NCI-H524 (cell line): ENCODE measurements around the gene MST1R.
"Not testable (repeated sequence)": the region's sequence is repeated elsewhere in the genome, so short reads cannot be mapped to it uniquely, and the experiment has no call there.

Experiments used
- DNase-seq, 2 experiments: peaks; one replicate each; lab custom pipeline; 2025; lab: John Stamatoyannopoulos, UW

The MST1R gene

DNA sequence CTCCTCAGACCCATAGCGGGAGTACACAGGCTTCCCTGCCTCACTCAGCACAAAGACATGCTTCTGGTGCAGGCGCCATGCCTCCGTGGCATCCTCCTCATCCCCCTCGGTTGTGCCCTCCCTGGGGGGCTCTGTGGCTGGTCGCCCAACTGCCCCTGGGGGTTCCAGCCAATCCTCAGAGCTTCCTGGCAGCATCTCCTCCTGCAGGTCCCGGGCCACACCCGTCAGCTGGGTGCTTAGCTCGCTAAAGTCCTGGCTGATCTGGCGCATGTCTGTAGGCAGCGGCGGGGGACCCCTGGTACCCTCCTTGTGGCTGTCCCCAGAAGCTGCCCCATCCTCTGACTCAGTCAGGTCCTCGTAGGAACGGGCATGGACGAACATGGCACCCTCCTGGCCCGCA lies 7.9 kb upstream of the MST1R start:
- DNase-seq = no peak

DNA sequence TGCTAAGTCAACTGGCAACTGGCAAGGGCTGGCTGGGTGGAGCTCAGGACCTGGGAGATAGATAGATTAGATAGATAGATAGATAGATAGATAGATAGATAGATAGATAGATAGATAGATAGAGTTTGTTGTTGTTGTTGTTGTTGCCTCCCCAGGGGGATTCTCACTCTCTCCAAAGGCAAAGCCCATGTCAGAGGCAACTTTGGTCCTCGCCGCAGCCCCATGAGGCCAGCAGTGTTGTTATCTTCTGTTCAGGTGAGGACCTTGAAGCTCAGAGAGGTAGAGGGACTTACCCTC lies 7.4 kb upstream of the MST1R start:
- no peak for DNase-seq

DNA sequence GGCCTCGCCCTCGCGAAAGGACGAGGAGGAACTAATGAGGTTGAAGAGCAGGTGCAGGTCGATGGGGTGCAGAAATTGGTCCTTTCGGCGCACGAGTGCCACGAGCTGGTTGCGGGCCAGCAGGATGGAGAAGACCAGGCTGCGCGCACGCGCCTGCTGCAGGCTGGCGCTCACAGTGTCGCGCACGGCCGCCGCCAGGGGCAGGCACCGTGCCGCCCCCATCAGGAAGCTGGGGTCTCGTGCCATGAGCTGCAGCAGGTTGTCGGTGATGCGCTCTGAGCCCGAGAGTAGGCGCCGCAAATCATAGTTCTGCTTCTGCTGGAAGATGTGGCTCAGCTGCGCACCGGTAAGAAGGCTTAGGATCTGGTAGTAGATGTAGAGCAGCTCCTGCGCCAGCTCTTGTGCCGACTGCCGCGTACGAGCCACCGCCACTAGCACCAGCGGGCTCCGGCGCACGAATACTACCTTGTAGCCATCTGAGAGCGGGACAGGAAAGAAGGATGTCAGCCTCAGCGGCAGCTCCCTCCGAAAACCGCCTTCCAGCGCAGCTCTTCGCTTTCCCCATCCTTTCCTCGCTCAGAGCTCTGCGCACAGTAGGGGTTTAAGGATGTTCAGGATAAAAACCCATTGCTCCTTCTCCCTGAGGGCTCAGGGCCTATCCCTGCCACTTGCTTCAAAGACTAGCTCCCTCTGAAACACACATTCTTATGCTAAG lies 6.9 kb upstream of the MST1R start:
- DNase-seq = no peak

DNA sequence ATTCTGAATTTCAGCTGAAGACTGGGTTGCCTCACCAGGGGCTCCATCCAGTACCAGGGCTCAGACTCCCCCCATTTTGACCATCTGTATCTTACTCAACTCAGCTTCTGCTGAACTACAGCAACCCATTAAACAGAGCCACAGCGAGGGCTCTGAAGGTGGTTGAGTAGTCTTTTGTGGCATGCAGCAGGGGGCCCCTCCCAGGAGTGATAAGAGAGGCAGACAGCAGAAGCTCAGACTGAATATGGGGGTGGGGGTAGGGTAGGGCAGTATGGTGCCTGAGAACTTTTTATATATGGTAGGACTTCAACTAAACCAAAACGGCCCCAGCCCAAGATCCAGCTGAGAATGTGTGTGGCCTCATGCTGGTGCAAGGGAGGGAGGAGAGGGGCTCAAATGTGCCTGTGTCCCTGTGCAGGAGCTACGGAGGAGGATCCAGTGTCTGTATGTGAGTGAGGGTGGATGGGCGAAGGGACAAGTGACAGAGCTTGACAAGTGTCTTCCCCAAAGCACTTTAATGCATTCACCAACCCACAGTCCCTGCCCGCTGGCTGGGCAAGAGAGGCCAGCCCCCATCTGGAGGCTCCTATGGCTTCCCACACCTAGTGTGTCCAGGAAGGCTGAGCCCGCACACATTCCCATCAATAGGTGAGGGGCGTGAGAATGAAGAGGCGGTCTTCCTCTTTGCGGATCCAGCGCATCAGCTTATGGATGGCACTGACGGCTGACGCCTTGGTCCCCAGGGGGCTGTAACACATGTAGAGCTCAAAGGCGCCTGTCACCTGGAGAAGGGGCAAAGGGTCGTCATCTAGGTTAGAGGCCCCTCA lies 4.9 kb upstream of the MST1R start:
- no peak for DNase-seq

DNA sequence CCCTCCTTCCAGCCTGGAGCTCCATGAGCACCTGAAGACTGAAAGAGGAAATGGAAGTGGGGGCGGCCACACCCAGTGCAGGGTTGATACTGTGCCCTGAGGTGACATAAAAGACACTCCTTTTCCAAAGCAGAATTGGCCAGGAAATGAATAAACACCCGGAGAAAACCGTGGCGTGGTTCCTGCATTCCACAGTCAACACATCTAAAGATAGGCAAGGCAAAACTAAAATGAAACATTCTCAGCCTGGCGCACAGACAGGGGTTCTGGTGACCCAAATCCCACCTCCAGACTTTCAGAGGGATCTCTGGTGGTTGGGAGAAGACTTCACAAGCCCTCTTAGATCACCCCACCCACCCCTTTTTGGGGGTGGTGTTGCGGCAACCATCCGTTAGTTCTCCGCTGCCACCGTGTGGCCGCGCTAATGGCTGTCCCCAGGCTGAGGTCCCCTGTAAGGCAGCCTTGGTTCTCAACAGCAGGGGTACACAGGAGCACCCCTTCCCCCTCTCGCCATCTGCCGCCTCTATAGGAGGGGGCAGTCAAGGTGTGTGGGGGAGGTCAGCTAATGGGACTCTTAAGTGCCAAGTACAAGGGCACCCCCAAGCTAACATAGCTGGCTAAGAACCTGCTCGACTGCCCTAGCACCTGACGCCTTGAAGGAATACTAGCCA lies 2.5 kb upstream of the MST1R start:
- DNase-seq = peak; percentile 21 to 63

DNA sequence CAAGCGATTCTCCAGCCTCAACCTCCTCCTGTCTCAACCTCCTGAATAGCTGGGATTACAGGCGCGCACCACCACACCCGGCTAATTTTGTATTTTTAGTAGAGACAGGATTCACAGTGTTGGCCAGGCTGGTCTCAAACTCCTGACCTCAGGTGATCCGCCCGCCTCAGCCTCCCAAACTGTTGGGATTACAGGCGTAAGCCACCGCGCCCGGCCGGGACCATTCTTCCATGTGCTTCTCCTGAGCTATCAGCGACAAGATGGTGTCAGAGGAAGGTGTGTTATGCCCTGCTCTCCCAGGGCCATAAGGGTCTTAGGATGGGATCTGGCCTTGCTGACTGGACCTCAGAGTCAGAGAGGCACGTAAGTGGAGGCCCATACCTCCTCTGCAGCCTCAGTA lies 775 bp upstream of the MST1R start:
- not testable (repeated sequence) for DNase-seq

DNA sequence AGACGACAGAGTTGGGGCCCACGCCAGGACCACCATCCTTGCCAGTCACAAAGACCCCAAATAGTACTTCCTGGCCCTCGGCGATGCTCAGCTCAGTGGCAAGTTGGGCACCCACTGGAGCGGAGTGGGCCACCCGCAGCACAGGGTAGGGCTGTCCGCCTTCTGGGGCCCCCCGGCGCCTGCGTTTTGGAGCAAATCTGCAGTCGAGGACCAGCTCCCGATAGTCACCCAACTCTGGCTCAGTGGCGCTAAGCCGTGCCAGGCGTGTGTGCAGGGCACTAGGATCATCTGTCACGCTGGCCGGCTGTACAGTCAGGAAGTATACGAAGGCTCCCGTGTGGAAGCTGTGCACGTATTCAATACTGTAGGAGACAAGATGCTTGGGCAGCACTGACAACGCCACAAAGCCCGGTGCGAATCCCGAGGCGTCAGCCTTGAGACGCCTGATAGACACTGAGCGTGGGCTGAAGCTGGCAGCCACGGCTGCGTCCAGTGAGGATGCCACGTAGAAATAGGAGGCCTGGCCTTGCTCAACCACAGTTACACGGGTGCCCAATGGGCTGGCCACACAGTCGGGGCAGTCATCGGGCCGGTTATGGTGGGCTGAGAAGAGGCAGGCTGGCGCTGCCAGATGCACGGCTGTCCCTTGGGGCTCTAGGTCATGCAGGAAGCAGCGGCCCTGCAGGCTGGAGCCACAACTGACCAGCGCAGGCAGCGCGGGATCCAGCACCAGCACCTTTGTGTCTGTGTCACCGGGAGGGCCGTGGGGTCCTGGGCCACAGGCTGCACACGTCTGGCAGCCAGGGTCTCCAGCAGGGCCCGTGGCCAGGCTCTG lies 945 bp downstream of the MST1R start:
- DNase-seq = no peak

DNA sequence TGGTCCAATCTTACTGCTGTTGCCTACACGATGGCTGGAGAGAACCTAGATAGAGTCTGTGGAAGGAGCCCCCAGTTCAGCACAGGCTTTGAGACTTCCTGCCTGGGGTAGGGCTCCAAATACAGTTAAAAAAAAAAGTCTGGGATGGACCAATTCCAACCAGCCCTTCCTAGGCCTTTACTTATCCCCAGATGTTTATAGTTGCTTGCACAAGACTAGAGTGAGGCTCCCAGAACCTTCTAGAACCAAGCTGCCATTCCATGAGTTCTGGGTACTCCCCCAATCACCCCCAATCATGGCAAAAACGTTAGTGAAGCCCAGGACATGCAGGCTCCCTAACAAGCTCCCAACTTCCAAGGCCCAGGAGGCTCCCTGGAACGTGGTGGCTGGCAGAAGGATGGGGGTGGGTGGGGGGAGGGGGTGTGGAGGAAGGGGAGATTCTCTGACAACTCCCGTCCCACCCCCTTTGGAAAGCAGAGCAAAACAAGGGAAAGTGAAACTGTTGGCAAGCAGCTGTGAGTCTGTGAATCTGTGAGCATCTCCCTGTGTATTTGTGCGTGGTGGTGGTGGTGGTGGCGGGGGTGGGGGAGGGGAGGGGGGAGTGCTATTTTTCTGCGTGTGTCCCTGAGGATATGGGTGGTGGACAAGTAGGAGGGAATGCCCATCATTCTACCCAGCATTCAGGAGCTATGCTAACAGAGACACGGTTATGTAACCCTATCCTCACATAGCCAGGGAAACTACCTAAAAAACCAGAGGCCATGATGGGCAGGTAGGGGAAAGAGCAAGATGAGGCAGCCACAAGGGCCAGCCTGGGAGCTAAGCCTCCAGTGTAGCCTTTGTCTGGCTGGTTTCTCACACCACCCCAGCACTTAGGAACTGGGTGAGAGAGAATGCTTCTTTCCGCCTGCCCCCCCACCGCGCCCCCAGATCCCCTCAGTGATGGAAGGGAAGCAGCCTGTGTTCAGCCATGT lies 2.0 kb downstream of the MST1R start:
- DNase-seq = no peak

DNA sequence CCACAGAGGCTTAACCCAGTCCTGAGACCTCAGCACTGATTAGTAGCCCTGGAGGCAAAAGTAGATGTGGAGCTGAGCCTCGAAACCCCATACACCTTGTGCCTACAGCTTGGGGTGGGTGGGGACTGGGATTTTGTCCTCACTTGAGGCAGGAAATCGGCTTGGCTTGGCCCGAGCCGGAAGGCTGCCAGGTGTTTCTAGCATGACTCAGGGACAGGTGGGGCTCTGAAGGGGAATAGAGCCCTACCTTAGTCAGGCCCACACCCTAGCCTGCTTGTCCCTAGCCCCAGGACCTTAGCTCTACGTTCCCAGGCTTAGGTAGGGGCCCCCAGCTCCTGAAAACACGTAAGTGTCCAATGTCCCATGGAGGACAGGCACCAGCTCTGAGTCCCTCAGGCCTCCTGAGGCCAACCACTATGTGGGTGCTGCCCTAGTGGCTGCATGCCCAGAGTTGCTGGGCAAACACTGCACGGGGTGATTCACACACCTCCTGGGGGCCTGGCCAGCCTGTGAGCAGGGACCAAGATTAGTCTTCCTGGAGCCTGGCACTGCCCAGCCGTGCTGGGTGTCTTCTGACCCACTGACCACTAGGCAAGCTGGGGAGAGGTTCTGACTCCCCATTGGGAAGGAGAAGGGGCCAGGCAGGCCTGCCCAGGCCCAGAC lies 3.1 kb downstream of the MST1R start:
- DNase-seq = no peak

DNA sequence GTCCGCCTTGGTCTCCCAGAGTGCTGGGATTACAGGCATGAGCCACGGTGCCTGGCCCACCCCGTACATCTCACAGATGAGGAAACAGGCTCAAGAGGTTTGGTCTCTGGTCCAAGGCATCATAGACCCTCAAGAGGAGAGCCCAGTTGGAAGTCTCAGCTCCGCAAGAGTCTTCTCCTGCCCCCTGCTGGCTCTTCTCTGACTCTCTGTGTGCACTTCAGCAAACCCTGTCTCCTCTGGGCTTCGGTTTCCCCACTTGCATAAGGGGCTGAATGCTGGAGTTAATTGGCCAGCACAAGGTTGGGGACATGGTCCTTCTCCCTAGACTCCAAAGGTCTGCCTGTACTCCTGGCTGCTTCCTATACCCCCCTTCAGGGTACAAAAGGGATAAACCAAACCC lies 3.9 kb downstream of the MST1R start:
- DNase-seq = peak; percentile 42 to 78

DNA sequence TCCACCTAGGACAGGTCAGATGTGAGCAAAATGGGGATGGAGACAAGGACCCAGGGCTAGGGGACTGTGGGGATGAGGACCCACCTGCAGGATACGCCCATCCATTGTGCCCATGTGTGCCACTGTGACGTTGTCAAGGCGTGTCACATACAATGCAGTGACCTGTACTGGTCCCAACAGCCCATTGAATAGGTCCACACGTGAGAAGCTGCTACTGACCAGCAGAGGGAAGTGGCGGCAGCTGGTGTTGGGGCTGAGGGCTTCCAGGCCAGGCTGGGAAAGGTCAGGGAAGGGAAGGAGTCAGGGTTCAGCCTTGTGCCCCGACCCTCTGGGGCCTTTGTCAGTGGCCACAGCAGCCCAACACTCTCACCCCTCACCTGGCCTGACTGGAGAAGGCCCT lies 4.7 kb downstream of the MST1R start:
- DNase-seq = no peak

DNA sequence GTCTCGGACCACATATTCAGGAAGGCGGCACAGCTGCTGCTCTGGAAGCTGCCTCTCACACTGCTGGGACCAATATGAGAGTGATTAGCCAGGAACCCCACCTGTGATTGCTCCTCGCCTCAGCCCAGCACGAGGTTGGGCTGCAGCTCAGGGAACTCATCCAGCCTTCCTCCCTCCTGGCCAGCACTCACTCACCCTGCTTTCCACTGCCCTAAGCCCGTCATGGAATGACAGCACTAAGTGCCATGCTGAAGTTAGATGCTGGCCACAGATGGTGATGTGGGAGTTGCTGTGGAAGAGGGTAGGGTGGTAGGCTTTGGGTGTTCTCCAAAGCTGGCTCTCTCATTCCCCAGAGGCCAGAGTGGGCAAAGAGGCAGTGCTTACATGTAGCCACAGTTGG lies 7.3 kb downstream of the MST1R start:
- no peak for DNase-seq

DNA sequence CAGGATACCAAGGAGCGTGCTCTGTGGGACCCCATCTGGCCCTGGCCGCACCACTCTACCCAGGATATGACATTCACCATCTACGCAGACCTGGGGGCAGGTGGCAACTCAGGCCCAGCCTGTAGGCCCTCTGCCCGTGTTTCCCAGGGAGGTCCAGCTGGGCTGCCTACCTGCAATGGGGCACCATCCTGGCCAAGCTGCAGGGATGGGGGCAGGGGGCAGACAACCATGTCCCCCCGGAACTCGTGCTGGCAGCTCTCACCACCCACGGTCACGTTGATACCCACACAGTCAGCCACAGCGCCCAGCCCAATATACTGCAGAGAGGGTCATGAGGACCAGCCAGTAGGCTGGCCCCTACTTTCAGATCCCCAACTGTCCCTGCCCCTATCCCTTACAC lies 7.9 kb downstream of the MST1R start:
- DNase-seq = no peak

DNA sequence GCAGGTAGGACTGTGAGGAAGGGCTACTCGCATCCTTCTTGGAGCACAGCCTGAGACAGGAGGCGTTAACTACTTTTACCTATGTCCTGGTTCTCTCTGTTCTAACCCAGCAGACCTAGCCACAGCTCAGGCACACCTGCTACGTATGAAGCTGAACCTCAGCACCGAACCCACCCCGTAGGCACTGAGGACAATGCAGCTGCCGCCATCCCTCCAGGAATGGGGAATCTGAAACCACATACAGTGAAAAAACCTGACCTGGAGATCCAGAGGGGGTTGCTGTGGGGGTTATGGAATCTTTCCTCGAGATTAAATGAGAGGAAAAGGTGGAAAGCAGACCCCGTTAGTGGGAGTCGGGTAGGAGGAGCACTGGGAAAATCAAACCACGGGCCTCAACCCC lies 14.4 kb downstream of the MST1R start:
- DNase-seq = no peak

DNA sequence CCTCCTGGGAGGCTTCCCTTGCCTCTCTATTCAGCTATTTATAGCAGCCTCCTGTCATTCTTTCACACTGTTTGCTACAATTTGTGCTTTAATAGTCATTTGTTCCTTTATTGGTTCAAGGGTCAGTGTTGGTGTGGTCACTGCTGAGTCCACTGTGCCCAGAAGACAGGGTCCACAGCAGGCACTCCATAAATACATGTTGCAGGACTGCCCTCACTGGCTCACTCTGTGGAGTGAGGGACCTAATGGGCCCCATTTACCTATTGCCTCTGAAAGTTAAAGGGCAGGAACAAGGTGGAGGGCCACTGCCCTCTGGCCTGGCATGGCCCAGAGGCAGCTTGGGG lies 16.8 kb downstream of the MST1R start:
- DNase-seq = no peak

DNA sequence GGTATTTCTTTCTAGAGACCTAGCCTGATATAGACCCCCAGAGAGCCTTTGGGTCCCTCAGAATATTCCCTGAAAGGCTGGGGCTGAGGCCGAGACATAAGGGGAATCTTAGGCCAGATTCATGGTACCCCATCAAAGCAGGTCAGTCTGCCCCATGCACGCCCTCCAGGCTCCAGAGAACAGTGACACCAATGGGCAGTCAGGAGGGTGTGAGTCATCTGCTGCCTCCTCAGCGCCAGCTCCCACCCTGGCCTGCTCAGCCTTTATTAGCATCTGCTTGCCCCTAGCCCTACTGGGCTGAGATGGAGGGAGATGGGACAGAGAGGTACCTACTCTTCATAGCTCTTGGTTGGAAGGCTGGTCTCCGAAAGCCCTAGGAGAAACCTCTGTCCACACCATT lies 19.7 kb downstream of the MST1R start:
- no peak for DNase-seq

DNA sequence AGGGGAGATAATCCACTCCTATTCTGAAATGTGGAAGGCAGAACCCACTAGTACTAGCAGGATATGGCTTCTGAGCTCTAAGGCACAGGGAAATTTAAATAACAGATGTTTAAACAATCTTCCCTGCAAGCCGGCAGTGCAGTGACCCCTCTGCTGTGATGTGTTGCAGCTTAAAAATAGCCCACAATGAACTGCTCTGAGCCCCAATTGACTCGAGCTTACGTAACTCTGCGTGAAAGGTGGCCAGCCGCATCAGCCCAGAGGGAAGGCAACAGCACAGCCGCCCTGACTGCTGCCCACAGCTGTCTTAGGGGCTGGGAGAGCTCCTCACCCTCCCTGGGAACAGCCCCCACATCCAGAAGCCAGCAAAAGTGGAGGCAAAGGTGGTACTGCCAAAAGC lies 21.5 kb downstream of the MST1R start:
- DNase-seq = peak in 1 of 2 experiments; percentile 10

DNA sequence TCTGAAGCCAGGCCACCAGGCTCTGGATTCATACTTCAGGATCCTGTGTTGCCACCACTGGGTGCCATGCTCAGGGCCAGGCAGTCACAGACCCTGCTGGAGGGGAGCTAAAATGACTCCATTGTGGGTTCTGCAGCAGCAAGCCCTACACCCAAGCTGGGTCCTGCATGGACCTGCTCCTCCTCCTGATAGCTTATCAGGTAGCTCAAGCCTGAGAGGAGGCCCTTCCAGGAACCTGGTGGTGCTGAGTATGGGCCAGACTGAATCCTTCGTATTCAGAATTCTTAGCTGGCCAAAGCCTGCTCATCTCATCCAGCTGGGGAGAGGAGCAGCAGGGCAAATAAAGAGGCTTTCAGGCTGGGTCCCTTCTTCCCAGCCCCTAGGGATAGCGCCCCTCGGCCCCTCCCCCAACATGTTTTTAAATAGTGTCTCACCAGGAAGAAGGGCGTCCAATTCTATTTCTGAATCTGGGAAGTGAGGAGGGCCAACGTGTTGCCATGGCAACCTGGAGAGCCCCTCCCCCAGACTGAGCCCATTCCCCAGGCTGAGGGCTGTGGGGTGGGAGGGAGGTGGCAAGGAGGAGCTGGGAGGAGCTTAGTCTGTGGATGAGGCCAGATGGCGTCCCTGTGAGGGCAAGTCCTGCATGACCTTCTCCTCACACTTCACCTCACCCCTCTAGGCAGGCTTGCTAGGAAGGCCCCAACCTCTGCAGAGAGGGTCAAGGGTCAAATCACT lies 22.9 kb downstream of the MST1R start:
- peak; percentile 36 to 81 for DNase-seq

DNA sequence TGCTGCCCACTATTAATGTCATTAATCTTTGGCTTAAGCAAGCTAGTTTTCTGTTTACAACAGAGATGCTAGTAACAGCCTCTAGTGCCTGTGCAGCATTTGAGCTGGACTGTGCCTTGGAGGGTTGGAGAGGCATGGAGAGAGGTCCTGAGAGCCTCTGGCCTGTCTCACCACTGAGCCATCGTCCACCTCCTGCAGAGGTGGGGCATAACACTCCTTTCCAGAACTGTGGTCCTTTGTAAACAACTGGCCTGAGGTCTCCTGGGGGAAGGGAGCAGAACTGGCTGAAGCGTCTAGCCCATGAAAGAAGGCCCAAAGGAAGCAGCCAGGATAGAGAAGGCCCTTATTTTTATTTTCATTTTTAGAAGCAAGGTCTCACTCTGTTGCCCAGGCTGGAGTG lies 24.0 kb downstream of the MST1R start:
- no peak for DNase-seq

DNA sequence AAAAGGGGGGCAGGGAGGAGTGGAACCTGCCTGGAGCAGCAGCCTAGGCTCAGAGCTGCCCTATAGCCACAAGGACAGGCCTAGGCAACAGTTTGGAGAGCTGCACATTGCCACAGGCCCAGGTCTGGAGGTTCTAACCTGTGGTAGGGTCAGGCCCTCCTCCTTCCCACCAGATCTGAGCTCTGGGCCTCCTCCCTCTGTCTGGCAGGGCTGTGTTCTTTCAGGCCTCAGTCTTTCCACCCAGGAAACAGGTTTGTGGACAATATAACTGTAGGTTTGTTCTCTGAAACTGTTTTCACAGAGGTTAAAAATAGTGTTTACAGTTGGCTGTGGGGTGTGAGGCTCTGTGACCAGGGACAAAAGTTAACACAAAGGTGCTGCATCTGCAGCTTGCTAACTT lies 25.0 kb downstream of the MST1R start:
- no peak for DNase-seq
